ENCODE measurements around the gene NR4A2. TPM values are rescaled to one million over a fixed set of nuclear protein-coding genes. Genes with fewer than 3 reads are reported as not detected.
A peak's percentile ranks its signal among the peaks of the same experiment; 100 is the strongest.

Gene NR4A2
- total RNA-seq, 4 donors from 2014 or later = 0.95 to 1.6 (median 1.2) TPM

GRCh38 chr2:156334496-156335478 is 2.3 kb upstream of the NR4A2 start:
- H3K4me1 ChIP-seq = peaks cover 3 to 46% (median 3%) of the 10 kb centered on the region in 3 donors
- no peaks in the 10 kb centered on the region for H3K9me3 ChIP-seq
- no peaks in the 10 kb centered on the region for H3K27me3 ChIP-seq
- peak overlapping the region; percentile 94 to 99 (median 96) for H3K27ac ChIP-seq
- peak; percentile 65 for DNase-seq
- peak overlapping the region; percentile 63 to 82 (median 80) for H3K4me3 ChIP-seq
- 1 to 2% methylated on average over 19 to 28 of the region's 40 CpGs for WGBS, 2 donors
- peaks cover 0 to 3% (median 0%) of the 10 kb centered on the region in 3 donors for H3K36me3 ChIP-seq
- intact Hi-C loops (cut with DNase I) = loop anchor here (5.0 kb wide), 1 partner anchor 253 kb away; no protein-coding TSS in a partner anchor
- TF ChIP-seq POLR2A (IDR thresholded peaks at IDR 0.05) = peak in 3 of 4 donors; percentile 41 to 73 (median 58)
- TF ChIP-seq, protein P1, sequence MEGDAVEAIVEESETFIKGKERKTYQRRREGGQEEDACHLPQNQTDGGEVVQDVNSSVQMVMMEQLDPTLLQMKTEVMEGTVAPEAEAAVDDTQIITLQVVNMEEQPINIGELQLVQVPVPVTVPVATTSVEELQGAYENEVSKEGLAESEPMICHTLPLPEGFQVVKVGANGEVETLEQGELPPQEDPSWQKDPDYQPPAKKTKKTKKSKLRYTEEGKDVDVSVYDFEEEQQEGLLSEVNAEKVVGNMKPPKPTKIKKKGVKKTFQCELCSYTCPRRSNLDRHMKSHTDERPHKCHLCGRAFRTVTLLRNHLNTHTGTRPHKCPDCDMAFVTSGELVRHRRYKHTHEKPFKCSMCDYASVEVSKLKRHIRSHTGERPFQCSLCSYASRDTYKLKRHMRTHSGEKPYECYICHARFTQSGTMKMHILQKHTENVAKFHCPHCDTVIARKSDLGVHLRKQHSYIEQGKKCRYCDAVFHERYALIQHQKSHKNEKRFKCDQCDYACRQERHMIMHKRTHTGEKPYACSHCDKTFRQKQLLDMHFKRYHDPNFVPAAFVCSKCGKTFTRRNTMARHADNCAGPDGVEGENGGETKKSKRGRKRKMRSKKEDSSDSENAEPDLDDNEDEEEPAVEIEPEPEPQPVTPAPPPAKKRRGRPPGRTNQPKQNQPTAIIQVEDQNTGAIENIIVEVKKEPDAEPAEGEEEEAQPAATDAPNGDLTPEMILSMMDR (IDR thresholded peaks at IDR 0.05) = peak in 3 of 6 experiments; percentile 8 to 16 (median 10)

DNA sequence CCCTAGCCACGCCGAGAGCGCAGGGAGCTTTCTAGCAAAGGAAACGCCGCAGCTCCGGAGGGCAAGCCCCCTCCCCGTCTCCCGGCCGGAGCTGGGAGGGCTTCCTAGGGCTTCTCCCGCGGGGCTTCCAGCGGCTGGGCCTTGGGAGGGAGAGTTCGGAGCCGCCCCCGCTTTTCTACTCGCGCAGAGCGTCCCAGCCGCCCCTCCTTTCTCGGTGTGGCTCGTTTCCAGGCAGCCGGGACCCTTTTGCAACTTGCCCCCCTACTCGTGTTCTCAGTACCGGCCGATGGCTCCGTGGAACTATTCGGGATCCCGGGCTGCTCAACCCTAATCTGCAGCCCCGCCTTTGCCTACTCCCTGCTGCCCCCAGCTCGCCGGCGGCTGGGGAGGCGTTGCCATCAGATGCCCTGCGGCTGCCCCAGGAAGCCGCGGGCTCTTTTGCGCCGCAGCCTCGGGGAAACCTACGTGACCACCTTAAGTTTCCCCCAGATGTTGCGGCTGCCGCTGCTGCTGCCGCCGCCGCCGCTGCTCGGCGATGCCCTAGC is 1.5 kb upstream of the NR4A2 start:
- WGBS, 2 donors = 0% methylated on average over 3 to 22 of the region's 48 CpGs
- Histone ChIP-seq H3K36me3 (peaks cover 0 to 11% (median 0%) of the 10 kb centered on the region in 3 donors), H3K27me3 (no peaks in the 10 kb centered on the region), H3K27ac (peak overlapping the region; percentile 94 to 99 (median 96)), H3K4me3 (peak overlapping the region; percentile 63 to 82 (median 80)), H3K4me1 (peaks cover 3 to 38% (median 3%) of the 10 kb centered on the region in 3 donors), H3K9me3 (no peaks in the 10 kb centered on the region)
- intact Hi-C loops (cut with DNase I) = loop anchor here (5.0 kb wide), 1 partner anchor 253 kb away; no protein-coding TSS in a partner anchor
- TF ChIP-seq POLR2A (IDR thresholded peaks at IDR 0.05) = peak in 1 of 4 donors; percentile 43
- TF ChIP-seq, protein P1 (IDR thresholded peaks at IDR 0.05) = peak in 1 of 6 experiments; percentile 33
- DNase-seq = peak; percentile 40

DNA sequence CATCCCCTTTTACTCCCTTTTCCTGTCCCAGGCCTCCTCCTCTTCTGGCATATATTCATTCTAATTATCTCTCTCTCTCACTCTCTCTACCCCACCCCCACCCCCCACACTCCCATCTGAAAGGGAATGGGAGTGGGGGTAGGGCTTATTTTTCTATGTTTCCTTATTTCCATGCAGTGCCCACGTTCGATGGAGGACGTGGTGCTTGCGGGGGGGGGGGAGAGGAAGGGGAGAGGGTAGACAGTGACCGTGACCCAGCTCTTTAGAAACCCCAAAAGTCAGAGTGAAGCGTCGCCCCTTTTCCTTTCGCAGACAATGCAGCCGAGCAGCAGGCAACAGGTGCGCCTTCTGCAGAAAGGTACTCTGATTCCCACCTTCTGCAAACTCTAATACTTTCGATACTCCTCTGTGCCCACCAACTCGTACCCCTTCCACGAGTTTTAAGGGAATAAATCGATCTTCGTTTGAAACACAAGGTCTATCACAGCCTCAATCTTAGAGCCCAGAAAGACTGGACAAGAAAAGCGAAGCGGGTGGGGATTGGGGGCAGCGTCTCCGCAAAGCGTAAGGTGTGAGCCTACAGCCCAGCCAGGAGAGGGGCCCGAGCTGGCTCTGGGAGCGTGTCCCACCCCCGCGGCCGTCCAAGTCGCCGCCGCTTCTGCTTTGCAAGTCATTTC is 891 bp upstream of the NR4A2 start:
- peaks cover 0 to 32% (median 3%) of the 10 kb centered on the region in 3 donors for H3K4me1 ChIP-seq
- DNase-seq = no peak
- H3K36me3 ChIP-seq = peaks cover 0 to 17% (median 0%) of the 10 kb centered on the region in 3 donors
- H3K27ac ChIP-seq = peak overlapping the region; percentile 94 to 99 (median 96)
- TF ChIP-seq, protein P1 (IDR thresholded peaks at IDR 0.05) = no peak
- no peak for TF ChIP-seq POLR2A (IDR thresholded peaks at IDR 0.05)
- peak overlapping the region; percentile 63 to 82 (median 80) for H3K4me3 ChIP-seq
- no peaks in the 10 kb centered on the region for H3K9me3 ChIP-seq
- intact Hi-C loops (cut with DNase I) = loop anchor here (5.0 kb wide), 1 partner anchor 254 kb away; no protein-coding TSS in a partner anchor
- H3K27me3 ChIP-seq = peaks cover 0 to 2% (median 0%) of the 10 kb centered on the region in 4 donors
- 1% methylated on average over 14 to 17 of the region's 28 CpGs for WGBS, 2 donors

- WGBS, 2 donors = 0 to 1% methylated on average over 11 to 12 of the region's 12 CpGs
- Histone ChIP-seq H3K4me3 (peak overlapping the region; percentile 63 to 82 (median 80)), H3K27me3 (peaks cover 0 to 13% (median 0%) of the 10 kb centered on the region in 4 donors), H3K36me3 (peaks cover 0 to 29% (median 0%) of the 10 kb centered on the region in 3 donors), H3K9me3 (no peaks in the 10 kb centered on the region), H3K4me1 (peaks cover 0 to 28% (median 3%) of the 10 kb centered on the region in 3 donors), H3K27ac (peak overlapping the region; percentile 94 to 99 (median 96))
- intact Hi-C loops (cut with DNase I) = loop anchor here (5.0 kb wide), 1 partner anchor 255 kb away; no protein-coding TSS in a partner anchor
- TF ChIP-seq, protein P1 (IDR thresholded peaks at IDR 0.05) = no peak
- no peak for TF ChIP-seq POLR2A (IDR thresholded peaks at IDR 0.05)
- no peak for DNase-seq
These were observed 312 bp downstream of the NR4A2 start for GRCh38 chr2:156332284-156332533.

Data from esophagus squamous epithelium (tissue), 5 donors.